ENCODE measurements around the gene CORO7.

- TF ChIP-seq CTCF (conservative IDR thresholded peaks at IDR 0.05; ENCODE audit: low read depth, low read length): no peak
- TF ChIP-seq EZH2 (IDR thresholded peaks at IDR 0.05; ENCODE audit: low read length, unreplicated experiment): no peak
- no peak for TF ChIP-seq EZH2phosphoT487 (IDR thresholded peaks at IDR 0.05; ENCODE audit: borderline replicate concordance, low read length)
These were observed 3.5 kb downstream of the CORO7 start for GRCh38 chr16:4412854-4413253.
